K562 (cell line): Measurements from ENCODE around the gene ZCCHC14.
A peak's percentile ranks its signal among the peaks of the same experiment; 100 is the strongest.

Source experiments
- CBX1 ChIP-seq: sonication (generic); IDR thresholded peaks from 2 replicates; pipeline ENCODE4 v1.6.1; 2016; ENCODE audit warnings: antibody characterized with exemption, low read depth, mild to moderate bottlenecking
- CTCF ChIP-seq, 3 experiments: IDR thresholded peaks in 2 of 3; conservative IDR thresholded peaks in 1 of 3; 2 replicates each; pipeline ENCODE4 v1.5.1; 2011 to 2012; ENCODE audit warnings: low read length in 3 of 3, mild to moderate bottlenecking in 3 of 3, control low read depth in 2 of 3, improper control_type of control experiment in 1 of 3, inconsistent platforms in 1 of 3, low read depth in 1 of 3, mixed read lengths in 1 of 3, moderate library complexity in 1 of 3; ENCODE audit not compliant: insufficient read depth in 2 of 3
- FOSL1 ChIP-seq: fragments of 200-800 bp; sonication (Bioruptor generic); conservative IDR thresholded peaks from 2 replicates; pipeline ENCODE4 v1.6.1; 2016; ENCODE audit warnings: missing genetic modification characterization, missing compliant biosample characterization
- FOXP1 ChIP-seq: sonication (generic); formaldehyde crosslinking; IDR thresholded peaks from 2 replicates; pipeline ENCODE4 v1.8.0; 2022; ENCODE audit warnings: mild to moderate bottlenecking, missing genetic modification reagents
- GTF2E2 ChIP-seq: fragments of 200-800 bp; sonication (Bioruptor generic); IDR thresholded peaks from 2 replicates; pipeline ENCODE4 v1.6.1; 2016; ENCODE audit warnings: missing genetic modification characterization, missing compliant biosample characterization
- HDAC2 ChIP-seq: fragments of 450-650 bp; IDR thresholded peaks from 2 replicates; pipeline ENCODE4 v1.6.1; 2016; ENCODE audit warnings: mild to moderate bottlenecking
- KAT8 ChIP-seq: fragments of 450-650 bp; IDR thresholded peaks from 2 replicates; pipeline ENCODE4 v1.6.1; 2016; ENCODE audit warnings: low read depth, mild to moderate bottlenecking
- PTTG1 ChIP-seq: fragments of 450-650 bp; IDR thresholded peaks from 2 replicates; pipeline ENCODE4 v1.6.1; 2016; ENCODE audit warnings: low read depth, mild to moderate bottlenecking, missing genetic modification characterization, missing compliant biosample characterization
- SP1 ChIP-seq: sonication (generic); formaldehyde crosslinking; IDR thresholded peaks from 2 replicates; pipeline ENCODE4 v1.8.1; 2022; ENCODE audit warnings: mild to moderate bottlenecking, missing genetic modification reagents
- USF2 ChIP-seq: sonication (generic); formaldehyde crosslinking; IDR thresholded peaks from 2 replicates; pipeline ENCODE4 v1.5.0; 2020; ENCODE audit warnings: missing genetic modification reagents
- ZNF146 ChIP-seq: IDR thresholded peaks from one replicate; pipeline ENCODE4 v1.6.1; 2018; ENCODE audit warnings: missing compliant biosample characterization; ENCODE audit not compliant: unreplicated experiment
- ZNF57 ChIP-seq: fragments of 450-650 bp; formaldehyde crosslinking; IDR thresholded peaks from 2 replicates; pipeline ENCODE4 v1.4.0; 2020; ENCODE audit warnings: mild to moderate bottlenecking, moderate library complexity
- ZNF77 ChIP-seq: fragments of 250-450 bp; sonication (Bioruptor Pico); IDR thresholded peaks from 2 replicates; pipeline ENCODE4 v1.5.0; 2020

GRCh38 chr16:87391324-87391949 is 101.4 kb downstream of the ZCCHC14 start:
- no peak for TF ChIP-seq ZNF77 (CRISPR knock-in tag)
- TF ChIP-seq CBX1, result no peak
- peak; percentile 64; the same call in 1 of the 2 replicates for TF ChIP-seq GTF2E2
- no peak for TF ChIP-seq ZNF146
- no peak for TF ChIP-seq USF2
- no peak for TF ChIP-seq KAT8
- no peak for TF ChIP-seq HDAC2
- no peak for TF ChIP-seq CTCF (IDR thresholded peaks at IDR 0.05 in 2 of 3, conservative IDR thresholded peaks at IDR 0.05 in 1 of 3; ENCODE audit: insufficient read depth in 2 of 3, low read depth in 1 of 3, low read length in 3 of 3)
- TF ChIP-seq FOXP1 (CRISPR knock-in tag), result no peak
- TF ChIP-seq FOSL1 (tag), result no peak
- TF ChIP-seq SP1, result no peak
- TF ChIP-seq ZNF57, result no peak
- TF ChIP-seq PTTG1 (tag), result no peak
